Measurements from ENCODE around the gene PHAF1. TPM values are rescaled to one million over a fixed set of nuclear protein-coding genes. Genes with fewer than 3 reads are reported as not detected.
A peak's percentile ranks its signal among the peaks of the same experiment; 100 is the strongest.

The PHAF1 gene
- total RNA-seq, 1 donor from 2014 or later: 27.1 TPM

GRCh38 chr16:67188798-67189197, 79.1 kb downstream of the PHAF1 start:
- no peak for TF ChIP-seq CTCF (IDR thresholded peaks at IDR 0.05; ENCODE audit: partially characterized antibody, unreplicated experiment)
- Mint-ChIP-seq H3K27ac (ENCODE audit: unreplicated experiment) (no peak overlapping the region), H3K36me3 (ENCODE audit: unreplicated experiment) (no peaks in the 10 kb centered on the region), H3K4me3 (ENCODE audit: unreplicated experiment) (no peak overlapping the region), H3K4me1 (ENCODE audit: low read depth, unreplicated experiment) (peaks cover 15% of the 10 kb centered on the region), H3K9me3 (ENCODE audit: unreplicated experiment) (peaks cover 11% of the 10 kb centered on the region), H3K27me3 (ENCODE audit: unreplicated experiment) (peaks cover 10% of the 10 kb centered on the region)
- no peak for DNase-seq

- Mint-ChIP-seq H3K4me3 (ENCODE audit: unreplicated experiment) (peak within 1 kb of the TSS; percentile 34), H3K27me3 (ENCODE audit: unreplicated experiment) (peaks cover 10% of the 10 kb centered on the region), H3K4me1 (ENCODE audit: low read depth, unreplicated experiment) (peaks cover 17% of the 10 kb centered on the region), H3K27ac (ENCODE audit: unreplicated experiment) (no peak within 1 kb of the TSS), H3K9me3 (ENCODE audit: unreplicated experiment) (peaks cover 11% of the 10 kb centered on the region), H3K36me3 (ENCODE audit: unreplicated experiment) (no peaks in the 10 kb centered on the region)
- no peak for DNase-seq
- no peak for TF ChIP-seq CTCF (IDR thresholded peaks at IDR 0.05; ENCODE audit: partially characterized antibody, unreplicated experiment)
Observed at GRCh38 chr16:67190041-67190440, 80.3 kb downstream of the PHAF1 start, which contains the start of gene EXOC3L1. TSS of gene EXOC3L1 (minus strand) at chr16:67190136. CDS start at chr16:67189676, 460 bp downstream.

GRCh38 chr16:67190448-67191399, 81.0 kb downstream of the PHAF1 start:
- H3K9me3 Mint-ChIP-seq (ENCODE audit: unreplicated experiment): peaks cover 10% of the 10 kb centered on the region
- no peak for DNase-seq
- H3K36me3 Mint-ChIP-seq (ENCODE audit: unreplicated experiment): no peaks in the 10 kb centered on the region
- H3K4me3 Mint-ChIP-seq (ENCODE audit: unreplicated experiment): peak overlapping the region; percentile 84
- TF ChIP-seq CTCF (IDR thresholded peaks at IDR 0.05; ENCODE audit: partially characterized antibody, unreplicated experiment): no peak
- peaks cover 12% of the 10 kb centered on the region for H3K4me1 Mint-ChIP-seq (ENCODE audit: low read depth, unreplicated experiment)
- no peak overlapping the region for H3K27ac Mint-ChIP-seq (ENCODE audit: unreplicated experiment)
- peaks cover 8% of the 10 kb centered on the region for H3K27me3 Mint-ChIP-seq (ENCODE audit: unreplicated experiment)

- Mint-ChIP-seq H3K36me3 (ENCODE audit: unreplicated experiment) (no peaks in the 10 kb centered on the region), H3K4me3 (ENCODE audit: unreplicated experiment) (peak overlapping the region; percentile 84), H3K4me1 (ENCODE audit: low read depth, unreplicated experiment) (peaks cover 11% of the 10 kb centered on the region), H3K27me3 (ENCODE audit: unreplicated experiment) (peaks cover 8% of the 10 kb centered on the region), H3K9me3 (ENCODE audit: unreplicated experiment) (peaks cover 12% of the 10 kb centered on the region), H3K27ac (ENCODE audit: unreplicated experiment) (peak overlapping the region; percentile 17)
- no peak for TF ChIP-seq CTCF (IDR thresholded peaks at IDR 0.05; ENCODE audit: partially characterized antibody, unreplicated experiment)
- no peak for DNase-seq
Observed at GRCh38 chr16:67191411-67191994, 81.8 kb downstream of the PHAF1 start.
